DMS 273 (cell line): ENCODE measurements around the gene FGF6.

Experiments used
- DNase-seq: peaks from one replicate; lab custom pipeline; 2025; ENCODE audit not compliant: unreplicated experiment; lab: John Stamatoyannopoulos, UW

The FGF6 gene

DNA sequence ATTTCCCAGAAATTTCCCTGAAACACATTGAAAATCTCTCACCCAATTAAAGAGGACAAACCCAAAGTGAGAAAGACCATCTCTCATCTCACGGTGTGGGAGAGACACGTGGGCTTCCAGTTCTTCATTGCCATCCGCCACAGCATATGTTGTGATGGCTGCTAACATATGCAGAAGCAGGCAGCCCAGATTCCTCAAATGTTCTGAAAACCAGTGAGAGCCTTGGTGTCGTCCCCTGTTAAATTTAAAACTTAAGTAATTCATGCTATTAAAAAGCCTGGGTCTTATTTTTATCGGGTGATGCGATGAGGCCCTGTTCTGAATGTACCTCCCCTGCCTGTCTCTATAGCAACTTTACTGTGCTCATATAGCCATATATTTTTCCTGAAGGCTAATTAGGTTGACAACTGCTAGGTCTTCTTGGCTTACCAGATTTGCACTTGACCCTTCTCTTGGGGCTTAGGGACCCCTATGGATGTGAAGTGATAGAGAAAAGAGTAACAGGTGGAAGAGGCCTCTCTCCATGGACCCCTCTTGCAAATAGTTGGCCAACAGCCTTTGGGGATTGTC is 2.8 kb upstream of the FGF6 start:
- DNase-seq = no peak

- DNase-seq = no peak
Measured at GRCh38 chr12:4447151-4447550, 1.5 kb upstream of the FGF6 start.

DNA sequence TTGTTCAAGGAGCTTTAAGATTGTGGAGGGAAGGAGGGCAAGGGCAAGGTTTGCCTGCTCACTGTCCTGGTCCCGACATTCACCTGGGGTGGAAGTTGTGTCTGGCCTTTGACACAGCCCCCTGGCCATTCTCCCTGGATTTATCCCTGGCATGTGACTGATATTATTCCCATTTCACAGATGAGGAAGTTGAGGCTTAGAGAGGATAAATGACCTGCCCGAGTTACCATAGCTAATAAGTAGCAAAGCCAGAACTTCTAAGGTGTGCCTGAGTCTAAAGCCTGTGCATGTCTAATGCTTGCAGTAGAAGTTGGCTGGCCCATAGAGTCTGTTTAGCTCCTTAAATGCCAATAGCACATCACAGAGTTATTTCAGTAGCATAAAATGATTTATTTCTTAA is 720 bp upstream of the FGF6 start:
- DNase-seq = no peak

GRCh38 chr12:4444031-4444430 is 1.6 kb downstream of the FGF6 start:
- DNase-seq = no peak

- no peak for DNase-seq
Measured at GRCh38 chr12:4443616-4444015, 2.0 kb downstream of the FGF6 start.

DNA sequence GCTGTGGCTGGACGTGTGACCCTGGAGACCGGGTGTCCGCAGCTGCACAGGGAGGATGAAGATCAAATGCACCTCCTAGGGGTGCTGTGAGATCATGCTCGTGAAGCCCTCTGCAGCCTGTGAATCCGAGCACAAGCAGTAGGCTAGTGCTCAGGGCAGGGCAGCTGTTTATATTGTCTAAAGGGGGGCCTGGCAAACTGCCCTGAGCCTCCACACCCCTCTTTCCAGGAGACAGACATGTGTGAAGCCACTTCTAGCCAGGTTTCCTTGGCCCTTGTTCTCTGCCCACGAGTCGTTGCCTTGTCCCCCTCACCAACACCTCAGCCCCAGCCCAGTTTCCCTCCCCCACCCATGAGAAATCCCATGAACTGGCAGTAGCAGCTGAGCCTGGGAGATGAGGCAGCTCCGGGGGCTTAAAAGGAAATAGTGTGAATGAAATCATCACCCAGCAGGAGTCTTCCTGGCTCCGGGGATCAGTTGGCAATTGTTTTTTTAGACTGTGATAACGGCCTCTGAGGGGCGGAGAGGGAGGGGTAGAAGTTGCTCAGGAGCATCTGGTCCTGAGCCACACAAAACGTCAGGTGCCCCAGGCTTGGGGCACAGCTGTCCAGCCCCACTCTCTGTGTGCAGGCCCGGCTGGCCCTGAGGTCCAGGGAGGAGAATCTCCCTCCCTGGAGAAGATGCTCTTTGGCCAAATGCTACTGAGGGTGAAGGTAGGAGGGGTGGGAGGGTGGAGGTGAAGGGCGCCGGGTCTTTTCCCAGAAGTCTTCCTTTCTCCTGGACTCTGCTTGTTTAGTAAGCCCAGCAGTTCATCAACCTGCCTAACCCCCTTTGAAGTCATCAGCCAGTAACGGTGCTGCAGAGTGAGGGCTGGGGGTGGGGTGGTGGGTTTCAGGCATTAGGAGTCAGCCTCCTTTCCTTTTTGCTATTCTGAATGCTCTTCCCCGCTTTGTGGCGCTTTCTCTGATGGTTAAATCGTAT is 4.0 kb downstream of the FGF6 start:
- peak; percentile 5 for DNase-seq

DNA sequence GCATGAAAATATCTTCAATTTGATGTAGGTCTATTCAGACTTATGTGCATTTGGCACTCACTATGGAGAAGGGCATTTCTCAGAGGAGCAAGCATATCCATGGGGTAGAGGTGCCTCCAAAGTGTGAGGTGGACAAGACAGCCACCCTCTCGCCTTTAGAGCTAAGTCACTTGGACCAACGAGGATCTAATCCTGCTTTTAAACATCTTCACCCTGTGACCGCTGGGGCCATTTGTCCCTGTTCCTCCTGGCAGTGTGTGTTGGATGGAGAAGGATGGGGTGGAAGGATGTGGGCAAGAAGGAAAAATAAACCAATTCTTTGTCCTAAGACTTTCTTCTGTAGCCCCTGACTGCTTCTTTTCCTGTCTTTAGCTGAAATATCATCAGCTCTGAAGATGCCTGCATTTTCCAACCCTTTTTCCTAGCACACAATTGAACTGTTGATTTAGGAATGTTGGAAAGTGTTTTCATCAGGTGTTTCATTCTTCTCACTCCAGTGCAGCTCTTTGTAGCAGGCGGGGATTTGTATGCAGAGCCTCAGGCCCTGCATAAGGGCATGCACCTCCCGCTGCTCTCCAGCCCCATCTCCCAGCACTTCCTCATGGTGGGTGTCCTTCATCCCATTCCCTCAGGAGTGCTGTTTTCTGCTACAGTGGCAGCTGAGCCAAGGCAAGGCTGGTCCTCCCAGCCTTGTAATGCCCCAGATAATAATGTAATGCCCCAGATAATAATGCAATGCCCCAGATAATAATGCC is 5.3 kb downstream of the FGF6 start:
- no peak for DNase-seq

- no peak for DNase-seq
Measured at GRCh38 chr12:4439736-4440135, 5.9 kb downstream of the FGF6 start.

DNA sequence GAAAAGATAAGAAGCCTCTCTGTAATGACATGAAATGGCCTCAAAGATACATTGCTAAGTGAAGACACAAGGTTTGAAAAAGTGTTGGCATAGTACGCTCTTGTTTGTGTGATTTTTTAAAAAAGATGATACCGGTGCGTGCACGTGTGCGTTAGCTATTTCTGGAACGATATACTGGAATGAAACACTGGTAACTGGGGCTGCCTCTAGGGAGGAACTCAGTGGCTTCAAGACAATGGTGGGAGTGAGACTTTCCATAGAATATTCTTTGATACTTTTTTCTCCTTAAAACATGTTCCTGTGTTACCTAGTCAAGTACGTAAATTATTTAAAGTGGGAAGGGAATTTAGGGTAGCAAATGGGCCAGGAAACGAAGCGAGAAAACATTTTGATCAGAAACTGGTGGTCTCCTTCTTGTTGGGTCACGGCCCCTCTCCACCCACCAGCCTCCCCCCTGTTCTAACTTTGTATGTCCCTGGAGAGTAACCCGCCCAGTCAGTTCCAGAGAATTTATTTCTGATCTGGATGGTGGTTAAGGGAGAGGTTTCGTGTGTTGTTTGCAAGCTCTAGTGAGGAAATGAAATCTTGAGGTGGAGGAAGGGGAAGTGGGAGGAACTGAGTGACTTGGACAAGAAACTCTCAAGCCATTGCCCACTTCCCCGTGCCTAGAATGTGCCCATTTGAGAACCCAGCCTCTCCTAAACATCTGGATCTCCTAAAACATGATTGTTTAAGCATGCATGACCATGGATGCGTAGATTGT is 6.6 kb downstream of the FGF6 start:
- DNase-seq = no peak

- no peak for DNase-seq
Measured at GRCh38 chr12:4435537-4435936, 10.1 kb downstream of the FGF6 start.

DNA sequence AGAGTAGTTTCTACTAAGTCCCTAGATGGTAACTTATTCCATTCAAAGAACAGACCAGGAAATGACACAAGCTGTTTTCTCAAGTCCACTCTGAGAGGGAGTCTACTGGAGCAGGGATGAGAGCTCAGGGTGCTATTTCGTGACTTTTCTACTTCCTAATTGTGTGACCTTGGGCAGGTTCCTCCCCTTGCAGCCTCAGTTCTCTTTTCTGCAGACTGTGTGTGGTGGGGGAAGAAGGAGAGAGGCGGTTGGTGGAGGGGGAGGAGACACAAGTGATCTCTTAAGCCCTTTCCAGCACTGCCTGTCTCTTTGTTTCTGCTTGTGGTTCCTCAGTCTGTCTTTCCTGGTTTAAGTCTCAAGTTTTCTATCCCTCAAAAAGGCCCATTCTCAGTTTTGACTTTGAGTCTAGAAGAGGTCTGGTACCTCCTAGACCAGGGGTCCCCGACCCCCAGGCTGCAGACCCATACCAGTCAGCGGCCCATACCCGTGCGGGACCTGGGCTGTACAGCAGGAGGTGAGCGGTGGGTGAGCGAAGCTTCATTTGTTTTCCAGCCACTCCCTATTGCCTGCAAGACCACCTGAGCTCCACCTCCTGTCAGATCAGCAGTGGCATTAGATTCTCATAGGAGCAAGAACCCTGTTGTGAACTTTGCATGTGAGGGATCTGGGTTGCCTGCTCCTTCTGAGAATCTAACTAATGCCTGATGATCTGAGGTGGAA is 10.7 kb downstream of the FGF6 start:
- DNase-seq = no peak

- no peak for DNase-seq
Measured at GRCh38 chr12:4434301-4434700, 11.3 kb downstream of the FGF6 start.

DNA sequence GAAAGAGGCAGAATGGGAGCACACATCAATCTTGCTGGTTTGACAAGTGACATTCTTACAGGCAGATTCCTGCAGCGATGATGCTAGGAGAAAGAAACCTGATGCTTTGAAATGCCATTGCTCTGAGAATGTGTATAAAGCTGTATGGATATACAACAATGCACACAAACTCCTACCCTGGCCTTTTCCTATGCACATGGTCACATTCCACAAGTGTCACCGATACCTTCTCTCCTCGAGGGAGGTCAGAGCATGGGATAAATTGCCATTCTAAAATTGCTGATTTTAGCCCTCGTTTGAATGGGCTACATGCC is 11.9 kb downstream of the FGF6 start:
- no peak for DNase-seq

GRCh38 chr12:4432878-4433744 is 12.5 kb downstream of the FGF6 start:
- DNase-seq = no peak

DNA sequence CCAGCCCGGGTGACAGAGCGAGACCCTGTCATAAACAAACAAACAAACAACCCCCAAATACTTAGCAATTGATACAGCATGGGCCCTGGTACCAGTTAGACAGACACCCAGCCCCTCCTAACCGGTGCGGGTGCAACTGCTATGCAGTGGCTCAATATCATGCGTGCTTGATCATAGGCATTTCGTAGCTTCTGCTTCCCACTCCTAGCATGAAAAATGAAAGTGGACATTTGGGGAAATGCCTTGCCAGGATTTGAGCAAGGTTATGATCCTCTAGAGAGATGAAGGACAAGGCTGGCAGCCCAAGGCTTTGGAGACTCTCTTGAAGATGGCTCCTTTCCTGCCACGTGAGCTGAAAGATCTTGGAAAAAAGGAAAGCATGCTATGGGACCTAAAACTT is 13.7 kb downstream of the FGF6 start:
- no peak for DNase-seq

DNA sequence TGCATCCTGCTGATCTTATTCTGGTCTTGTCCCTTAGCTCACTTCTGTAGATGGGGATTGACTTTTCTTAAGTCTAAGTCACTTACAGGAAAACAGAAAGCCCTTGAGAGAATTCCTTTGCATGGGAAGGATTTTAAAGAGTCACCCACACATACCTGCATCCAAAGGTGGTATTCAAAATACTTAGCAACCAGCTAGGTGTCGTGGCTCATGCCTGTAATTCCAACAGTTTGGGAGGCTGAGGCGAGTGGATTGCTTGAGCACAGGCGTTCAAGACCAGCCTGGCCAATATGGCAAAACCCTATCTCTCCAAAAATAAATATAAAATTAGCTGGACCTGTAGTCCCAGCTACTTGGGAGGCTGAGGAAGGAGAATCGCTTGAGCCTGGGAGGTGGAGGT is 14.2 kb downstream of the FGF6 start:
- DNase-seq = no peak

- DNase-seq = no peak
Measured at GRCh38 chr12:4424422-4424821, 21.2 kb downstream of the FGF6 start.

DNA sequence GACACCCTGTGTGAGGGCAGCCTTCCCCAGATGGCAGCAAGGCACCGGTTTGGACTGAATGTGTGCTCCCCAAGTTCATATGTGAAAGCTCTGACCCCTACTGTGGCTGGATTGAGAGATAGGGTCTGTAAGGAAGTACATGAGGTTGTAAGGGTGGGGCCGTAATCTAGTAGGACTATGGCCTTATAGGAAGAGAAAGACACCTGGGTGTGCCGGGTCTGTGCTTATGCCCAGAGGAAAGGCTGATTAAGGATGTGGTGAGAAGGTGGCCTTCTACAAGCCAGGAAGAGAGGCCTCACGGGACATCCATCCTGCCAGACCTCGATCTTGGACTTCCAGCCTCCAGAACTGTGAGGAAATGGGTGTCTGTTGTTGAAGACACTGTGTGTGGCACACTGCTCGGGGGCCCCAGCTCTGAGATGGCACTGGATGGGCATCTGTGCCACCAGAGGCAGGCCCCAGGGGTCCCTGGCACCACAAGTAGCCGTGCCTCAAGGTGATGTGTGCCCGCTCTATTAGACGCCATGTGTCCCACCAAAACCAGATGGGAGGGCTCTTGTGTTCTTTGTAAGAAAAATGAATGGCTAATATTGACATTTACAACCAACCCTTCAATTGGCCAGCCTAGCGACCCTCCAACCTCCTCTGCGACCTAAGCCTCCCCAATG is 22.0 kb downstream of the FGF6 start:
- no peak for DNase-seq

GRCh38 chr12:4422985-4423384 is 22.6 kb downstream of the FGF6 start:
- DNase-seq = no peak
